HepG2 (cell line): Measurements from ENCODE around the gene PDLIM7. TPM values are rescaled to one million over a fixed set of nuclear protein-coding genes. Genes with fewer than 3 reads are reported as not detected.
A peak's percentile ranks its signal among the peaks of the same experiment; 100 is the strongest.

Experiments used
- AGO1 ChIP-seq: fragments of 200-400 bp; formaldehyde crosslinking; IDR thresholded peaks from 2 replicates; pipeline ENCODE4 v1.6.1; 2017; ENCODE audit warnings: mild to moderate bottlenecking, low read depth, low read length, moderate library complexity; ENCODE audit not compliant: poor library complexity, severe bottlenecking
- ATF1 ChIP-seq: IDR thresholded peaks from 2 replicates; pipeline ENCODE4 v1.6.1; 2016; ENCODE audit warnings: mild to moderate bottlenecking, control low read depth
- ELF1 ChIP-seq: sonication (generic); formaldehyde crosslinking; IDR thresholded peaks from 2 replicates; pipeline ENCODE4 v1.4.0; 2020; ENCODE audit warnings: missing genetic modification reagents
- FOXA1 ChIP-seq, 2 experiments: fragments of 450-650 bp in 1 of 2; sonication (generic) in 1 of 2; formaldehyde crosslinking in 1 of 2; IDR thresholded peaks; 2 replicates each; pipeline versions ENCODE4 v1.4.0 to v1.6.1; 2016 to 2020; ENCODE audit warnings: missing genetic modification reagents in 1 of 2
- KDM5A ChIP-seq: fragments of 200-600 bp; sonication (generic); IDR thresholded peaks from 2 replicates; pipeline ENCODE4 v1.7.0; 2018; ENCODE audit warnings: antibody characterized with exemption, mild to moderate bottlenecking, low read length, borderline replicate concordance
- NFE2 ChIP-seq: sonication (generic); formaldehyde crosslinking; IDR thresholded peaks from 2 replicates; pipeline ENCODE4 v1.4.0; 2020; ENCODE audit warnings: missing genetic modification reagents
- NFE2L2 ChIP-seq: fragments of 150-350 bp; IDR thresholded peaks from 2 replicates; pipeline ENCODE4 v1.6.1; 2014; ENCODE audit warnings: low read length
- POLR2A ChIP-seq, 2 experiments: IDR thresholded peaks; 2 replicates each; pipeline ENCODE4 v1.6.1; 2011; ENCODE audit warnings: low read depth in 2 of 2, low read length in 2 of 2, mild to moderate bottlenecking in 1 of 2, moderate library complexity in 1 of 2; ENCODE audit not compliant: insufficient read depth in 1 of 2
- RAD21 ChIP-seq: fragments of 450-650 bp; formaldehyde crosslinking; IDR thresholded peaks from 2 replicates; pipeline ENCODE4 v1.5.0; 2020; ENCODE audit warnings: mild to moderate bottlenecking
- SAP130 ChIP-seq: IDR thresholded peaks from 2 replicates; pipeline ENCODE4 v1.6.1; 2016; ENCODE audit warnings: low read depth
- SIX4 ChIP-seq: sonication (generic); formaldehyde crosslinking; IDR thresholded peaks from 2 replicates; pipeline ENCODE4 v1.4.0; 2020; ENCODE audit warnings: missing genetic modification reagents
- SP1 ChIP-seq, 2 experiments: fragments of 450-650 bp in 1 of 2; sonication (generic) in 1 of 2; formaldehyde crosslinking in 1 of 2; IDR thresholded peaks; 2 replicates each; pipeline versions ENCODE4 v1.4.0 to v1.6.1; 2016 to 2020; ENCODE audit warnings: missing genetic modification reagents in 1 of 2
- THAP11 ChIP-seq: IDR thresholded peaks from 2 replicates; pipeline ENCODE4 v1.6.1; 2016; ENCODE audit warnings: missing biosample characterization, missing genetic modification reagents
- ZBTB38 ChIP-seq: sonication (generic); formaldehyde crosslinking; IDR thresholded peaks from 2 replicates; pipeline ENCODE4 v1.5.1; 2020; ENCODE audit warnings: mild to moderate bottlenecking, missing genetic modification reagents
- ZNF350 ChIP-seq: sonication (generic); formaldehyde crosslinking; IDR thresholded peaks from 2 replicates; pipeline ENCODE4 v1.4.0; 2020; ENCODE audit warnings: mild to moderate bottlenecking, low read depth, missing genetic modification reagents, borderline replicate concordance
- polyA plus RNA-seq, 8 experiments: library from polyadenylated mRNA; depleted of rRNA in 3 of 8; stranded (reverse) in 7 of 8; unstranded in 1 of 8; fragments of >200 nt; fragmentation: Illumina TruSeq in 4 of 8; extraction: Trizol in 4 of 8; gene quantifications; 2 replicates each; pipeline versions ENCODE4 v1.2.1 to v1.2.3, GENCODE V29; 2011 to 2016; ENCODE audit warnings: low read depth in 4 of 8, missing spikeins in 1 of 8, mixed read lengths in 1 of 8; ENCODE audit not compliant: insufficient read depth in 1 of 8
- total RNA-seq, 5 experiments: library from RNA; depleted of rRNA; stranded (reverse); fragments of >200 nt; fragmentation: Illumina TruSeq; extraction: Trizol; gene quantifications; 2 replicates each; pipeline ENCODE4 v1.2.3, GENCODE V29; 2016; ENCODE audit warnings: low read depth in 1 of 5
- TF ChIP-seq, protein P1 (sequence below), 2 experiments: sonication (generic) in 1 of 2; formaldehyde crosslinking in 1 of 2; IDR thresholded peaks; 2 replicates each; pipeline versions ENCODE4 v1.4.0 to v1.6.1; 2018 to 2020; ENCODE audit warnings: missing genetic modification reagents in 2 of 2, borderline replicate concordance in 1 of 2, low read depth in 1 of 2, mild to moderate bottlenecking in 1 of 2, missing biosample characterization in 1 of 2
- TF ChIP-seq, protein P2 (sequence below): sonication (generic); formaldehyde crosslinking; IDR thresholded peaks from 2 replicates; pipeline ENCODE4 v1.4.0; 2020; ENCODE audit warnings: missing genetic modification reagents
- TF ChIP-seq, protein P3 (sequence below), 2 experiments: sonication (generic) in 1 of 2; formaldehyde crosslinking in 1 of 2; IDR thresholded peaks; 2 replicates each; pipeline versions ENCODE4 v1.4.0 to v1.6.1; 2016 to 2020; ENCODE audit warnings: borderline replicate concordance in 1 of 2, low read depth in 1 of 2, mild to moderate bottlenecking in 1 of 2, missing genetic modification reagents in 1 of 2
- TF ChIP-seq, protein P4 (sequence below): sonication (generic); formaldehyde crosslinking; IDR thresholded peaks from 2 replicates; pipeline ENCODE4 v1.8.1; 2023; ENCODE audit warnings: missing genetic modification reagents, inconsistent platforms, borderline replicate concordance
- TF ChIP-seq, protein P5 (sequence below): sonication (generic); formaldehyde crosslinking; IDR thresholded peaks from 2 replicates; pipeline ENCODE4 v1.8.0; 2022; ENCODE audit warnings: low read depth, missing genetic modification reagents

PDLIM7 gene
- total and polyA plus RNA-seq, 2 of the 13 experiments (the other 11 are each of a cell fraction or from before 2014, with no cell fraction given), result 21.1 to 31.3 TPM

DNA sequence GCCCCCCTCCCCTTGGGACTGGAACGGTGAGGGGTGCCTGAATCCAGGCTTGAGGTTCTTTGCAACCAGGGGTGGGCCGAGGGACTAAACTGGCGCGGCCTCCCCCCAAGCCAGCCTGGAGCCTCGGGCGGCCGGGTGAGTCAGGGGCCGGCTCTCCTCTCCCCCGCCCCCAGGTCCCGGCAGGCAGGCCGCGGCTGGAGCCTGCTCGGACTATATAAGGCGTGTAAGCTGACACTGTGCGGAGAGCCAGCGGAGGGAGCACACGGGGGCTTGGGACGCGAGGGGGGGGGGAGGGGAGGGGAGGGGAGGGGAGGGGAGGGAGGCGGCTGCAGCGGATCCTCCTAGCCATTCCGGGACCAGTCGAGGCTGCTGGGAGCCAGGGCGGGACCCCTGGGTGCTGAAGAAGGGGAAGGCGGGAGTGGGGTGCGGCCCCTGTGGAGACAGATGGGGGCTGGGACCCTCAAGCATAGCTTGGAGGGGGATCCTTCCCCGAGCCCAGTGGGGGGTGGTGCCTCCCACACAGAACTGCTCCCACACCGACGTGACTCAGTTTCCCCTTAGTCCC is 595 bp downstream of the PDLIM7 start (continued):
- no peak for TF ChIP-seq RAD21 (CRISPR knock-in tag)
- peak; percentile 72; the same call in 1 of the 2 replicates for TF ChIP-seq ZBTB38 (CRISPR knock-in tag)
- no peak for TF ChIP-seq ZNF350 (CRISPR knock-in tag)
- no peak for TF ChIP-seq ATF1 (CRISPR knock-in tag)
- TF ChIP-seq, protein P1, sequence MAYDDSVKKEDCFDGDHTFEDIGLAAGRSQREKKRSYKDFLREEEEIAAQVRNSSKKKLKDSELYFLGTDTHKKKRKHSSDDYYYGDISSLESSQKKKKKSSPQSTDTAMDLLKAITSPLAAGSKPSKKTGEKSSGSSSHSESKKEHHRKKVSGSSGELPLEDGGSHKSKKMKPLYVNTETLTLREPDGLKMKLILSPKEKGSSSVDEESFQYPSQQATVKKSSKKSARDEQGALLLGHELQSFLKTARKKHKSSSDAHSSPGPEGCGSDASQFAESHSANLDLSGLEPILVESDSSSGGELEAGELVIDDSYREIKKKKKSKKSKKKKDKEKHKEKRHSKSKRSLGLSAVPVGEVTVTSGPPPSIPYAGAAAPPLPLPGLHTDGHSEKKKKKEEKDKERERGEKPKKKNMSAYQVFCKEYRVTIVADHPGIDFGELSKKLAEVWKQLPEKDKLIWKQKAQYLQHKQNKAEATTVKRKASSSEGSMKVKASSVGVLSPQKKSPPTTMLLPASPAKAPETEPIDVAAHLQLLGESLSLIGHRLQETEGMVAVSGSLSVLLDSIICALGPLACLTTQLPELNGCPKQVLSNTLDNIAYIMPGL (CRISPR knock-in tag; IDR thresholded peaks at IDR 0.05; ENCODE audit: borderline replicate concordance in 1 of 2, low read depth in 1 of 2), result 0 out of 4 replicates have a peak, but pooled peaks of 1 of the 2 experiments have one; percentile 5
- TF ChIP-seq NFE2, result 0 out of 2 replicates have a peak, but pooled peaks have one; percentile 13
- TF ChIP-seq KDM5A, result no peak
- no peak for TF ChIP-seq SP1 (IDR thresholded peaks at IDR 0.05)
- TF ChIP-seq SP1 (CRISPR knock-in tag; IDR thresholded peaks at IDR 0.05), result no peak
- no peak for TF ChIP-seq AGO1
- TF ChIP-seq, protein P2, sequence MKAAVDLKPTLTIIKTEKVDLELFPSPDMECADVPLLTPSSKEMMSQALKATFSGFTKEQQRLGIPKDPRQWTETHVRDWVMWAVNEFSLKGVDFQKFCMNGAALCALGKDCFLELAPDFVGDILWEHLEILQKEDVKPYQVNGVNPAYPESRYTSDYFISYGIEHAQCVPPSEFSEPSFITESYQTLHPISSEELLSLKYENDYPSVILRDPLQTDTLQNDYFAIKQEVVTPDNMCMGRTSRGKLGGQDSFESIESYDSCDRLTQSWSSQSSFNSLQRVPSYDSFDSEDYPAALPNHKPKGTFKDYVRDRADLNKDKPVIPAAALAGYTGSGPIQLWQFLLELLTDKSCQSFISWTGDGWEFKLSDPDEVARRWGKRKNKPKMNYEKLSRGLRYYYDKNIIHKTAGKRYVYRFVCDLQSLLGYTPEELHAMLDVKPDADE, result no peak
- TF ChIP-seq SAP130 (CRISPR knock-in tag), result no peak
- TF ChIP-seq SIX4, result peak; percentile 93
- no peak for TF ChIP-seq ELF1 (CRISPR knock-in tag)
- TF ChIP-seq, protein P3, sequence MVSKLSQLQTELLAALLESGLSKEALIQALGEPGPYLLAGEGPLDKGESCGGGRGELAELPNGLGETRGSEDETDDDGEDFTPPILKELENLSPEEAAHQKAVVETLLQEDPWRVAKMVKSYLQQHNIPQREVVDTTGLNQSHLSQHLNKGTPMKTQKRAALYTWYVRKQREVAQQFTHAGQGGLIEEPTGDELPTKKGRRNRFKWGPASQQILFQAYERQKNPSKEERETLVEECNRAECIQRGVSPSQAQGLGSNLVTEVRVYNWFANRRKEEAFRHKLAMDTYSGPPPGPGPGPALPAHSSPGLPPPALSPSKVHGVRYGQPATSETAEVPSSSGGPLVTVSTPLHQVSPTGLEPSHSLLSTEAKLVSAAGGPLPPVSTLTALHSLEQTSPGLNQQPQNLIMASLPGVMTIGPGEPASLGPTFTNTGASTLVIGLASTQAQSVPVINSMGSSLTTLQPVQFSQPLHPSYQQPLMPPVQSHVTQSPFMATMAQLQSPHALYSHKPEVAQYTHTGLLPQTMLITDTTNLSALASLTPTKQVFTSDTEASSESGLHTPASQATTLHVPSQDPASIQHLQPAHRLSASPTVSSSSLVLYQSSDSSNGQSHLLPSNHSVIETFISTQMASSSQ (IDR thresholded peaks at IDR 0.05; ENCODE audit: low read depth), result no peak
- TF ChIP-seq, protein P3 (CRISPR knock-in tag; IDR thresholded peaks at IDR 0.05; ENCODE audit: borderline replicate concordance), result no peak
- no peak for TF ChIP-seq FOXA1 (IDR thresholded peaks at IDR 0.05)
- no peak for TF ChIP-seq FOXA1 (CRISPR knock-in tag; IDR thresholded peaks at IDR 0.05)
- no peak for TF ChIP-seq THAP11 (CRISPR knock-in tag)
- TF ChIP-seq, protein P4, sequence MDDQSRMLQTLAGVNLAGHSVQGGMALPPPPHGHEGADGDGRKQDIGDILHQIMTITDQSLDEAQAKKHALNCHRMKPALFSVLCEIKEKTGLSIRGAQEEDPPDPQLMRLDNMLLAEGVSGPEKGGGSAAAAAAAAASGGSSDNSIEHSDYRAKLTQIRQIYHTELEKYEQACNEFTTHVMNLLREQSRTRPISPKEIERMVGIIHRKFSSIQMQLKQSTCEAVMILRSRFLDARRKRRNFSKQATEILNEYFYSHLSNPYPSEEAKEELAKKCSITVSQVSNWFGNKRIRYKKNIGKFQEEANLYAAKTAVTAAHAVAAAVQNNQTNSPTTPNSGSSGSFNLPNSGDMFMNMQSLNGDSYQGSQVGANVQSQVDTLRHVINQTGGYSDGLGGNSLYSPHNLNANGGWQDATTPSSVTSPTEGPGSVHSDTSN (CRISPR knock-in tag), result no peak
- TF ChIP-seq NFE2L2, result no peak
- TF ChIP-seq, protein P5, sequence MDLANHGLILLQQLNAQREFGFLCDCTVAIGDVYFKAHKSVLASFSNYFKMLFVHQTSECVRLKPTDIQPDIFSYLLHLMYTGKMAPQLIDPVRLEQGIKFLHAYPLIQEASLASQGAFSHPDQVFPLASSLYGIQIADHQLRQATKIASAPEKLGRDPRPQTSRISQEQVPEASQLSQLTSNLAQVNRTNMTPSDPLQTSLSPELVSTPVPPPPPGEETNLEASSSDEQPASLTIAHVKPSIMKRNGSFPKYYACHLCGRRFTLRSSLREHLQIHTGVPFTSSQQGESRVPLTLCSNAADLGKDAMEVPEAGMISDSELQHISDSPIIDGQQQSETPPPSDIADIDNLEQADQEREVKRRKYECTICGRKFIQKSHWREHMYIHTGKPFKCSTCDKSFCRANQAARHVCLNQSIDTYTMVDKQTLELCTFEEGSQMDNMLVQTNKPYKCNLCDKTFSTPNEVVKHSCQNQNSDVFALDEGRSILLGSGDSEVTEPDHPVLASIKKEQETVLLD (CRISPR knock-in tag), result no peak
- TF ChIP-seq POLR2A (IDR thresholded peaks at IDR 0.05; ENCODE audit: insufficient read depth in 1 of 2, low read depth in 2 of 2, low read length in 2 of 2), result no peak; a peak in 1 of 4 replicates
